OCI-LY7 (cell line): ENCODE data around the gene RPS6KA2. TPM values are rescaled to one million over a fixed set of nuclear protein-coding genes. Genes with fewer than 3 reads are reported as not detected.

Source experiments
- BruUV-seq: library from RNA; stranded (reverse); fragments of 400-500 nt; replicated peaks from 2 replicates; lab custom pipeline; 2021; lab: Mats Ljungman, UMichigan
- CTCF ChIA-PET: fragments of 300-600 bp; sonication (Branson Sonifier 250); formaldehyde crosslinking; loops from one replicate; lab custom pipeline; 2022; ENCODE audit warnings: antibody characterized with exemption; ENCODE audit not compliant: unreplicated experiment; lab: Charles Lee
- POLR2A ChIA-PET: fragments of 300-600 bp; sonication (Branson Sonifier 250); formaldehyde crosslinking; loops from one replicate; lab custom pipeline; 2022; ENCODE audit warnings: antibody characterized with exemption; lab: Charles Lee
- DNase-seq: peaks from one replicate; pipeline ENCODE4 v3.0.0-alpha.2; 2015; ENCODE audit warnings: low spot score
- H2AFZ ChIP-seq: fragments of 200-600 bp; sonication (generic), shearing (Covaris generic); 2 replicates; pipeline ENCODE4 v1.6.1; 2014; ENCODE audit warnings: mild to moderate bottlenecking, antibody characterized with exemption, low read length, moderate library complexity
- H3K27ac ChIP-seq: fragments of 200-600 bp; sonication (generic); 2 replicates; pipeline ENCODE4 v1.5.1; 2014; ENCODE audit warnings: mixed run types, low read depth, mild to moderate bottlenecking, moderate library complexity, low read length, inconsistent platforms; ENCODE audit not compliant: poor library complexity, severe bottlenecking
- H3K36me3 ChIP-seq: fragments of 200-600 bp; sonication (generic); 2 replicates; pipeline ENCODE4 v1.6.1; 2014; ENCODE audit warnings: mild to moderate bottlenecking, antibody characterized with exemption, low read length, moderate library complexity, mixed read lengths; ENCODE audit not compliant: insufficient read depth
- H3K4me1 ChIP-seq: fragments of 200-600 bp; sonication (generic); 2 replicates; pipeline ENCODE4 v1.5.1; 2014; ENCODE audit warnings: mild to moderate bottlenecking, low read length; ENCODE audit not compliant: insufficient read depth, poor library complexity, severe bottlenecking
- H3K4me2 ChIP-seq: fragments of 200-600 bp; sonication (generic); 2 replicates; pipeline ENCODE4 v1.6.1; 2014; ENCODE audit warnings: mild to moderate bottlenecking, low read length
- H3K4me3 ChIP-seq: fragments of 200-600 bp; sonication (generic); 2 replicates; pipeline ENCODE4 v1.5.1; 2014; ENCODE audit warnings: mild to moderate bottlenecking, low read depth, low read length; ENCODE audit not compliant: poor library complexity, severe bottlenecking
- H3K79me2 ChIP-seq: fragments of 200-600 bp; sonication (generic); 2 replicates; pipeline ENCODE4 v1.6.1; 2016; ENCODE audit warnings: low read depth, mild to moderate bottlenecking, low read length, moderate library complexity, mixed read lengths; ENCODE audit not compliant: insufficient read depth
- H3K9me2 ChIP-seq: fragments of 200-600 bp; sonication (generic); 2 replicates; pipeline ENCODE4 v1.6.1; 2016; ENCODE audit warnings: mild to moderate bottlenecking, low read length, mixed read lengths; ENCODE audit not compliant: insufficient read depth
- H3K9me3 ChIP-seq: fragments of 200-600 bp; sonication (generic); 2 replicates; pipeline ENCODE4 v1.6.1; 2014; ENCODE audit warnings: mild to moderate bottlenecking, mixed run types, low read length, mixed read lengths
- H4K20me1 ChIP-seq: fragments of 200-600 bp; sonication (generic); 2 replicates; pipeline ENCODE4 v1.6.1; 2014; ENCODE audit warnings: mild to moderate bottlenecking, antibody characterized with exemption, low read length, moderate library complexity, mixed read lengths; ENCODE audit not compliant: insufficient read depth
- CTCF ChIP-seq: fragments of 200-600 bp; sonication (generic); conservative IDR thresholded peaks from 2 replicates; pipeline ENCODE4 v1.5.1; 2014; ENCODE audit warnings: mild to moderate bottlenecking, antibody characterized with exemption, low read length, moderate library complexity, mixed read lengths
- EZH2phosphoT487 ChIP-seq: fragments of 200-600 bp; sonication (generic); IDR thresholded peaks from 2 replicates; pipeline ENCODE4 v1.6.1; 2018; ENCODE audit warnings: low read depth, borderline replicate concordance, mild to moderate bottlenecking, mixed run types, antibody characterized with exemption, low read length, moderate library complexity, mixed read lengths
- intact Hi-C: fragments of 100-400 bp; cut with micrococcal nuclease; formaldehyde crosslinking; loops from one replicate; pipeline ENCODE4 v1.10.0; 2022; ENCODE audit not compliant: unreplicated experiment
- total RNA-seq, 2 experiments: library from RNA; depleted of rRNA in 1 of 2; stranded (reverse); fragments of >200 nt in 1 of 2; shearing (Covaris generic) in 1 of 2; gene quantifications; 2 replicates each; pipeline ENCODE4 v1.2.3, GENCODE V29; 2014 to 2022

The RPS6KA2 gene
- total RNA-seq, 2 experiments from 2014 or later = 0.69 to 1.9 TPM

GRCh38 chr6:166469426-166469961 is 157.6 kb downstream of the RPS6KA2 start:
- intact Hi-C loops = no loop called here
- Histone ChIP-seq H3K79me2 (no peaks in the 10 kb centered on the region), H3K27ac (no peak overlapping the region), H3K4me2 (no peak overlapping the region), H3K36me3 (no peaks in the 10 kb centered on the region), H4K20me1 (no peaks in the 10 kb centered on the region), H3K9me3 (no peaks in the 10 kb centered on the region), H3K4me1 (no peaks in the 10 kb centered on the region), H2AFZ (no peak overlapping the region), H3K4me3 (no peak overlapping the region), H3K9me2 (no peaks in the 10 kb centered on the region)
- no peak for DNase-seq
- TF ChIP-seq CTCF = no peak
- TF ChIP-seq EZH2phosphoT487 = no peak
- CTCF ChIA-PET = no interaction called here
- BruUV-seq = no TSS peak
- POLR2A ChIA-PET = interaction anchor here (0.6 to 1.0 kb wide), 5 partner anchors 7 to 286 kb away, joined by 3 to 5 read pairs (median 4); no protein-coding TSS in a partner anchor

- Histone ChIP-seq H3K9me2 (no peaks in the 10 kb centered on the region), H3K27ac (no peak overlapping the region), H3K4me2 (no peak overlapping the region), H4K20me1 (no peaks in the 10 kb centered on the region), H3K4me1 (peaks cover 11% of the 10 kb centered on the region), H2AFZ (no peak overlapping the region), H3K4me3 (no peak overlapping the region), H3K9me3 (no peaks in the 10 kb centered on the region), H3K36me3 (no peaks in the 10 kb centered on the region), H3K79me2 (no peaks in the 10 kb centered on the region)
- ChIA-PET POLR2A (no interaction called here), CTCF (no interaction called here)
- DNase-seq = no peak
- intact Hi-C loops = no loop called here
- TF ChIP-seq CTCF = no peak
- no peak for TF ChIP-seq EZH2phosphoT487
- BruUV-seq = no TSS peak
These were observed 159.5 kb downstream of the RPS6KA2 start for GRCh38 chr6:166467436-166468000.
